Subcutaneous adipose tissue (tissue), 4 donors: Measurements from ENCODE around the gene TNNT3. TPM values are rescaled to one million over a fixed set of nuclear protein-coding genes. Genes with fewer than 3 reads are reported as not detected.

Source experiments
- CTCF ChIP-seq: fragments of 450-650 bp; IDR thresholded peaks from one replicate; pipeline ENCODE4 v1.5.1; 2016; ENCODE audit warnings: low read depth, mild to moderate bottlenecking, control low read depth, antibody characterized with exemption, moderate library complexity
- total RNA-seq, 4 donors: library from RNA; depleted of rRNA; stranded (reverse); fragments of >200 nt; gene quantifications; one replicate each; pipeline ENCODE4 v1.1.0, GENCODE V29; 2016

Gene TNNT3
- total RNA-seq, 4 donors from 2014 or later = 7.7 to 29.0 (median 10.2) TPM

- no peak for TF ChIP-seq CTCF
Measured at GRCh38 chr11:1937616-1938342, 18.3 kb downstream of the TNNT3 start.

GRCh38 chr11:1938343-1939005 lies 19.0 kb downstream of the TNNT3 start:
- no peak for TF ChIP-seq CTCF

- no peak for TF ChIP-seq CTCF
Measured at GRCh38 chr11:1939006-1939625, 19.6 kb downstream of the TNNT3 start.

DNA sequence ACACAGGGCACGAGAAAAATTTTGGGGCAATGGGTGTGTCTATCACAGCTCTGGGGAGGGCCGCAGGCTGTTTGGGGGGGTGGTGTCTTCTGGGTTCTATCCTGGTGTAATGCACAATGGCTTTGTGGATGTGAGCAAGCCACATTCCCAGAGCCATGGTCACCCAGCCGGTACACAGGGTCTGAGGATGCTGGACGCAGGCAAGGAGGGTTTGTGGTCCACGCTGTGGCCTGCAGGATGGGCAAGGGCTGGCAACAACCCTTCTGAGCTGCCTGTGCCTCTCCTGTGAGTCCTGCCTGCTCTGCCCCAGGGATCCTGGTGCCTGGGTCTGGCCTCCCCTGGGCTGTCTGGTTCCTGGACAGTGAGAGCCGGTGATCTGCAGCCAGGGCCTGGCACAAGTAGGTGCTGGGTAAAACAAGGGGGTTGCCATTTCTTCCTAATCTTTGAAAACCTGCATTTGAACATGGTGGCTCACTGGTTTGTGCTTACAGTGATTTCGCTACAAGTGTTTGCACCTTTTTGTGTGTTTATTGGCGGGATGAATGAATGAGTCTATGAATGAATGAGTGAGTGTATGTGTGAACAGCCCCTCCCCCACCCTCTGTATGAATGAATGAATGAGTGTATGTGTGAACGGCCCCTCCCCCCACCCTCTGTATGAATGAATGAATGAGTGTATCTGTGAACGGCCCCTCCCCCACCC lies 23.2 kb downstream of the TNNT3 start:
- no peak for TF ChIP-seq CTCF

DNA sequence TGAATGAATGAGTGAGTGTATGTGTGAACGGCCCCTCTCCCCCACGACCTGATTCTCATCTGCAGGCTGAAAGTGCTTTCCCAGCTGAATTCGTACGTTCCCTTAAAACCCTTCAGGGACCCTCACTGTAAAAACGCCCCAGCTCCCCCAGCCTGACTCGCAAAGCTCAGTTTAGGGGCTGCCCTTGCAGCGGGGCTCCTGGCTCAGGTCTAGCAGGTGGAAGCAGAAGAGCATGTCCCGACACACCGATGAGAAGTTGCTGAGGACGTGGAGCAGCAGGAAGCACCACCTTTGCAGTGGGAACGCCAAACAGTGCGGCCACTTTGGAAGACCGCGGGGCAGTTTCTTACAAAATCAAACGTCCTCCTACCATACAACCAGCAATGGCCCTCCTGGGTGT lies 24.1 kb downstream of the TNNT3 start:
- TF ChIP-seq CTCF = no peak

- no peak for TF ChIP-seq CTCF
Measured at GRCh38 chr11:1943977-1944376, 24.5 kb downstream of the TNNT3 start.
